ENCODE data around the gene ZNF23. TPM values are rescaled to one million over a fixed set of nuclear protein-coding genes. Genes with fewer than 3 reads are reported as not detected.
A peak's percentile ranks its signal among the peaks of the same experiment; 100 is the strongest.

ZNF23 gene
- total RNA-seq, 4 donors from 2014 or later, result 4.4 to 28.9 (median 9.5) TPM

DNA sequence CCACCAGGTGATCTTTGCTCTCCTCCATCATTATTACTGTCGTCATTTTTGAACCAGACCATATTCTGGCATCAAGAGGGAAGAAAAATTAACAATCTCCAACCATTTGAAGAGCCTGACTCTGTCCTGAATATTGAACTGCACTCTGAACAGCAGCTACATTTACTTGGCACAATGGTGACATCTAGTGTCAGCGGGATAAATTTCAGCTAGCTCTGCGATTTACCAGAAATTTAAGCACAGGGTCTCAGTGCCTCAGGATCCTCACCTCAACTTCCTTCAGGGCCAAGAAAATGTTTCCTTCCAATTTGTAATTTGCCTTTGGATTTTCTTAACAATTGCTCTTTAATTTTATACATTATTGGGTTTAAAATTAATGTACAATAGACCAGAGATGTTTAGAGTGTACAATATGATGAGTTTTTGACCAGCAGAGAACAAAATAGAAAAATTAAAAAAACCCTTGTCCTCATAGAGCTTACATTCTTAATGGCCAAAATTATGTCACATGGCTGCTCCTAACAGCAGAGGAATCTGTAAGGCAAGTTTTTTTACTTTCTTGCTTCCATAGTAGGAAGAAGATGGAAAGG is 37.8 kb upstream of the ZNF23 start:
- Histone ChIP-seq H3K27ac (no peak overlapping the region), H3K27me3 (no peaks in the 10 kb centered on the region), H3K36me3 (no peaks in the 10 kb centered on the region), H3K4me1 (no peaks in the 10 kb centered on the region), H3K4me3 (no peak overlapping the region), H3K9me3 (no peaks in the 10 kb centered on the region)
- DNase-seq, result peak in 1 of 3 donors; percentile 66
- no peak for TF ChIP-seq POLR2A (IDR thresholded peaks at IDR 0.05)
- TF ChIP-seq, protein P1, sequence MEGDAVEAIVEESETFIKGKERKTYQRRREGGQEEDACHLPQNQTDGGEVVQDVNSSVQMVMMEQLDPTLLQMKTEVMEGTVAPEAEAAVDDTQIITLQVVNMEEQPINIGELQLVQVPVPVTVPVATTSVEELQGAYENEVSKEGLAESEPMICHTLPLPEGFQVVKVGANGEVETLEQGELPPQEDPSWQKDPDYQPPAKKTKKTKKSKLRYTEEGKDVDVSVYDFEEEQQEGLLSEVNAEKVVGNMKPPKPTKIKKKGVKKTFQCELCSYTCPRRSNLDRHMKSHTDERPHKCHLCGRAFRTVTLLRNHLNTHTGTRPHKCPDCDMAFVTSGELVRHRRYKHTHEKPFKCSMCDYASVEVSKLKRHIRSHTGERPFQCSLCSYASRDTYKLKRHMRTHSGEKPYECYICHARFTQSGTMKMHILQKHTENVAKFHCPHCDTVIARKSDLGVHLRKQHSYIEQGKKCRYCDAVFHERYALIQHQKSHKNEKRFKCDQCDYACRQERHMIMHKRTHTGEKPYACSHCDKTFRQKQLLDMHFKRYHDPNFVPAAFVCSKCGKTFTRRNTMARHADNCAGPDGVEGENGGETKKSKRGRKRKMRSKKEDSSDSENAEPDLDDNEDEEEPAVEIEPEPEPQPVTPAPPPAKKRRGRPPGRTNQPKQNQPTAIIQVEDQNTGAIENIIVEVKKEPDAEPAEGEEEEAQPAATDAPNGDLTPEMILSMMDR (IDR thresholded peaks at IDR 0.05), result peak; percentile 6 to 83 (median 66)

DNA sequence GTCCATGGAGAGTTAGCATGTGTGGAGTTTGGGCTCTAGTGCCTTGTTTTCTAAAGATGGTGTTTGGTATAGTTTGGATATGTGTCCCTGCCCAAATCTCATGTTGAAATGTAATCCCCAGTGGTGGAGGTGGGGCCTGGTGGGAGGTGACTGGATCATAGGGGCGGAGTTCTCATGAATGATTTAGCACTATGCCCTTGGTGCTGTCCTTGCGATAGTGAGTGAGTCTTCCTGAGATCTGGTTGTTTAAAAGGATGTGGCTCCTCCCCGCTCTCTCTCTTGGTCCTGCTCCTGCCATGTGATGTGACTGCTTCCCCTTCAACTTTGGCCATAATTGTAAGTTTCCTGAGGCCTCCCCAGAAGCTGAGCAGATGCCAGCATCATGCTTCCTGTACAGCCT is 36.0 kb upstream of the ZNF23 start:
- Histone ChIP-seq H3K4me3 (no peak overlapping the region), H3K36me3 (no peaks in the 10 kb centered on the region), H3K9me3 (no peaks in the 10 kb centered on the region), H3K27ac (no peak overlapping the region), H3K4me1 (no peaks in the 10 kb centered on the region), H3K27me3 (no peaks in the 10 kb centered on the region)
- DNase-seq, result no peak
- TF ChIP-seq, protein P1 (IDR thresholded peaks at IDR 0.05), result no peak
- TF ChIP-seq POLR2A (IDR thresholded peaks at IDR 0.05), result no peak

DNA sequence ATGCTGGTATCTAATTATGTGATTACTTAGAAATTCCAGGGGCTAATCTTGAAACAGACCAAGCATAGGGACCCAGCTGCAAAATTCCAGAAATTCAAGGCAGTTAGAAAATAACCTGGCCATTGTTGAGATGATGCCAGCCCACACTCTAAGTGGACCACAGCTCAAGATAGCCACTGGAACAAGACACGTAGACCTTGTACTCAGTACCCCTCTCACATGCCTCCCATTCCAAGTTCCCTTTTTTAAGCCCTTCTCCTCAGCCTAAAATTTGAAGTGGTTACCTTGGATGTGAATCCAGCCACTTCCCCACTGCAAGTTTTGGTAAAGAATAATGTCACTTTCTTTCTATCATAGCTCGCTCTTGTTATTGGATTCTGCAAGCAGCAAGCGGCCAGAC is 31.2 kb upstream of the ZNF23 start:
- no peak for DNase-seq
- no peak overlapping the region for H3K4me3 ChIP-seq
- no peaks in the 10 kb centered on the region for H3K36me3 ChIP-seq
- no peaks in the 10 kb centered on the region for H3K4me1 ChIP-seq
- no peaks in the 10 kb centered on the region for H3K9me3 ChIP-seq
- no peak overlapping the region for H3K27ac ChIP-seq
- no peaks in the 10 kb centered on the region for H3K27me3 ChIP-seq
- no peak for TF ChIP-seq POLR2A (IDR thresholded peaks at IDR 0.05)
- TF ChIP-seq, protein P1 (IDR thresholded peaks at IDR 0.05), result no peak

DNA sequence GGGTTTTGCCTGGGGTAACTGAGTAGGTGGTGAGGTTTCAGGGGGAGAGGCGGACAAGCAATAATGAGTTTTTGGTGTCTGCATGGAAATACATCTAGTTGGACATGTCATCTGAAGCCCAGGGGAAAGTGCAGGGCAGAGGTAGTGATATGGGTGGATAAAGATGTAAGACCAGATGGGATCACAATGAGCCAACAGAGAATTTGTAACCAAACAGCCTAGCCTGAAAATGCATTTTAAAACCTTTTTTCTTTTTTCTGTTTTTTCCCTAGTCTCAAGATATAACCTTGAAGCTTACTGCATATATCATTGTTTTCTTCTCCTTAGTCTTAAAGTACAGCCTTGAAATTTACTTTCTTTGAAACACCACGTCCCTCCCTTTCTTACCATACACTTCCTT is 30.7 kb upstream of the ZNF23 start:
- TF ChIP-seq, protein P1 (IDR thresholded peaks at IDR 0.05), result no peak
- no peak for TF ChIP-seq POLR2A (IDR thresholded peaks at IDR 0.05)
- H3K9me3 ChIP-seq, result no peaks in the 10 kb centered on the region
- no peaks in the 10 kb centered on the region for H3K36me3 ChIP-seq
- DNase-seq, result no peak
- H3K27me3 ChIP-seq, result no peaks in the 10 kb centered on the region
- no peak overlapping the region for H3K4me3 ChIP-seq
- H3K27ac ChIP-seq, result no peak overlapping the region
- no peaks in the 10 kb centered on the region for H3K4me1 ChIP-seq

DNA sequence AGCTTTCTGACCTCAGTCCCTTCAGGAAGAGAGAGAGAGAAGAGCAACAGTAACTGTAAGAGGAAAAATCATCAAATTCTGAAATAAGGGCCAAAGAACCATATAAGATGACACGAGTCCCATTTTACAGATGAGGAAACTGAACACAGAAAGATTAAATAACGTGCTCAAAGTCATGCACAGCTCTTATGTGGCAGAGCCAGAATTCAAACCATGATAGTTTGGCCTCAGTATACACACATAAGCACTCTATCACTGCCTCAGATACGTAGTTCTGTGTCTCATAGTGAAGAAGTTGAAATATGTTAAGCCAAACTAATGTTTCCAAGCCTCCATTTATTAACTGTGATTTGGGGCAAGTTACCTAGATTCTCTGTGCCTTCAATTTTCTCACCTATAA is 29.0 kb upstream of the ZNF23 start:
- Histone ChIP-seq H3K27ac (no peak overlapping the region), H3K4me3 (no peak overlapping the region), H3K36me3 (no peaks in the 10 kb centered on the region), H3K9me3 (no peaks in the 10 kb centered on the region), H3K27me3 (no peaks in the 10 kb centered on the region), H3K4me1 (no peaks in the 10 kb centered on the region)
- no peak for DNase-seq
- no peak for TF ChIP-seq POLR2A (IDR thresholded peaks at IDR 0.05)
- TF ChIP-seq, protein P1 (IDR thresholded peaks at IDR 0.05), result no peak

DNA sequence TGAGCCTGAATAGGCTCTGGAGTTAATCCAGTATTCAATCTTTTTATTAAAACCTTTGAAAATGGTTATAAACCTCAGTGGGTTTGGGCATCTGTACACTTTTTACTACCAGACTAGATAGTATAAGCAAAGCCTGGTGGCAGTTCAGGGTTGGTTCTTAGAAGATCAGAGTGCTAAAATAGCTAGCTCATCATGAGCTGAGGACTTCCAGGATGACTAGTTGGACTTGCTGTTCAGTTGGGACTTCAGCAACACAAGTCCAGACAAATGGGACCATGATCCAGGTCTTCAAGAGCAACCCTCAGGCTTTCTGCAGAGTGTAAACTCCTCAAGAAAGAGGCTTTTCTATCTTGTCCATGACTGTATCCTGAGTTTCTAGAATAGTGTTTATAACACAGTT is 28.3 kb upstream of the ZNF23 start:
- TF ChIP-seq, protein P1 (IDR thresholded peaks at IDR 0.05), result no peak
- TF ChIP-seq POLR2A (IDR thresholded peaks at IDR 0.05), result no peak
- Histone ChIP-seq H3K27me3 (no peaks in the 10 kb centered on the region), H3K4me1 (no peaks in the 10 kb centered on the region), H3K36me3 (no peaks in the 10 kb centered on the region), H3K27ac (no peak overlapping the region), H3K9me3 (no peaks in the 10 kb centered on the region), H3K4me3 (no peak overlapping the region)
- DNase-seq, result no peak

All from Peyer's patch (tissue), 4 donors.